Panc1 (cell line): ENCODE results near the gene BRD1. TPM values are rescaled to one million over a fixed set of nuclear protein-coding genes. Genes with fewer than 3 reads are reported as not detected.

Experiments
- ATAC-seq: fragments of 200-7000 bp; cut with Tn5 transposase; 2 replicates; pipeline ENCODE4 v1.9.1; 2020; ENCODE audit warnings: mild to moderate bottlenecking, moderate library complexity
- BruUV-seq: library from RNA; stranded (reverse); fragments of 400-500 nt; replicated peaks from 2 replicates; lab custom pipeline; 2021; lab: Mats Ljungman, UMichigan
- CTCF ChIA-PET: fragments of 300-600 bp; sonication (Branson Sonifier 250); formaldehyde crosslinking; loops from one replicate; lab custom pipeline; 2022; ENCODE audit warnings: antibody characterized with exemption; lab: Charles Lee
- POLR2A ChIA-PET: fragments of 300-600 bp; sonication (Branson Sonifier 250); formaldehyde crosslinking; loops from one replicate; lab custom pipeline; 2022; ENCODE audit warnings: antibody characterized with exemption; lab: Charles Lee
- DNase-seq: peaks from one replicate; pipeline ENCODE4 v3.0.0-alpha.2; 2010; ENCODE audit warnings: low read depth, low spot score
- H3K27ac ChIP-seq: 2 replicates; pipeline ENCODE4 v1.5.1; 2011; ENCODE audit warnings: mild to moderate bottlenecking, low read length, inconsistent platforms
- H3K27me3 ChIP-seq: fragments of 200-500 bp; sonication (Bioruptor generic); 2 replicates; pipeline ENCODE4 v1.6.0; 2014; ENCODE audit warnings: low read length, inconsistent platforms; ENCODE audit not compliant: control insufficient read depth, insufficient read depth
- H3K36me3 ChIP-seq: fragments of 200-500 bp; sonication (Bioruptor generic); 2 replicates; pipeline ENCODE4 v1.5.1; 2014; ENCODE audit warnings: inconsistent platforms, mild to moderate bottlenecking, low read length, moderate library complexity; ENCODE audit not compliant: control insufficient read depth, insufficient read depth
- H3K4me1 ChIP-seq: 2 replicates; pipeline ENCODE4 v1.5.1; 2011; ENCODE audit warnings: inconsistent platforms, mild to moderate bottlenecking, low read length, moderate library complexity; ENCODE audit not compliant: control insufficient read depth, insufficient read depth
- H3K4me3 ChIP-seq, 2 experiments: 2 replicates each; pipeline ENCODE4 v1.5.1; 2011 to 2012; ENCODE audit warnings: low read depth in 2 of 2, low read length in 2 of 2, mild to moderate bottlenecking in 2 of 2, inconsistent platforms in 1 of 2, moderate library complexity in 1 of 2
- H3K9me3 ChIP-seq: fragments of 200-500 bp; sonication (Bioruptor generic); 2 replicates; pipeline ENCODE4 v1.5.1; 2014; ENCODE audit warnings: low read depth, mild to moderate bottlenecking, inconsistent platforms, low read length, moderate library complexity; ENCODE audit not compliant: control insufficient read depth, insufficient read depth
- CTCF ChIP-seq: fragments of 450-650 bp; IDR thresholded peaks from 2 replicates; pipeline ENCODE4 v1.5.1; 2017; ENCODE audit warnings: mild to moderate bottlenecking
- POLR2AphosphoS5 ChIP-seq: IDR thresholded peaks from 2 replicates; pipeline ENCODE4 v1.6.1; 2012; ENCODE audit warnings: mild to moderate bottlenecking, low read depth, low read length, moderate library complexity
- REST ChIP-seq, 2 experiments: IDR thresholded peaks; 2 replicates each; pipeline ENCODE4 v1.6.1; 2011 to 2012; ENCODE audit warnings: low read depth in 2 of 2, control low read depth in 1 of 2, low read length in 1 of 2, mild to moderate bottlenecking in 1 of 2, moderate library complexity in 1 of 2; ENCODE audit not compliant: insufficient read depth in 1 of 2
- SIN3A ChIP-seq: IDR thresholded peaks from 2 replicates; pipeline ENCODE4 v1.6.1; 2012; ENCODE audit warnings: low read depth, mild to moderate bottlenecking, low read length, moderate library complexity, borderline replicate concordance; ENCODE audit not compliant: insufficient read depth
- TCF7L2 ChIP-seq: IDR thresholded peaks from 2 replicates; pipeline ENCODE4 v1.6.1; 2011; ENCODE audit warnings: mild to moderate bottlenecking, low read depth, low read length, inconsistent platforms
- in situ Hi-C: cut with HindIII; loops from 2 replicates; pipeline ENCODE4 v1.10.0; 2016; ENCODE audit warnings: low sequenced_read_pairs, low pct_unique_long_range_greater_than_20kb
- intact Hi-C: fragments of 100-400 bp; cut with micrococcal nuclease; formaldehyde crosslinking; loops from one replicate; pipeline ENCODE4 v1.10.0; 2022; ENCODE audit not compliant: unreplicated experiment
- total RNA-seq: library from RNA; stranded (reverse); gene quantifications from one replicate; pipeline ENCODE4 v1.2.1, GENCODE V29; 2021; ENCODE audit not compliant: unreplicated experiment

The BRD1 gene
- total RNA-seq, 1 experiment from 2014 or later = 24.0 TPM

GRCh38 chr22:49789289-49790141, 38.2 kb downstream of the BRD1 start:
- Histone ChIP-seq H3K36me3 (peaks cover under 1% of the 10 kb centered on the region; the same call in 1 of the 2 replicates), H3K27ac (no peak overlapping the region), H3K27me3 (no peaks in the 10 kb centered on the region), H3K9me3 (no peaks in the 10 kb centered on the region), H3K4me3 (no peak overlapping the region), H3K4me1 (no peaks in the 10 kb centered on the region)
- BruUV-seq = no TSS peak
- intact Hi-C loops (no loop called here), in situ Hi-C loops (no loop called here)
- TF ChIP-seq SIN3A (no peak), CTCF (no peak), POLR2AphosphoS5 (no peak), REST (IDR thresholded peaks at IDR 0.05; ENCODE audit: insufficient read depth in 1 of 2, low read depth in 2 of 2, low read length in 1 of 2) (no peak), TCF7L2 (no peak)
- CTCF ChIA-PET = no interaction called here
- ATAC-seq (no peak), DNase-seq (no peak)
- POLR2A ChIA-PET = no interaction called here

DNA sequence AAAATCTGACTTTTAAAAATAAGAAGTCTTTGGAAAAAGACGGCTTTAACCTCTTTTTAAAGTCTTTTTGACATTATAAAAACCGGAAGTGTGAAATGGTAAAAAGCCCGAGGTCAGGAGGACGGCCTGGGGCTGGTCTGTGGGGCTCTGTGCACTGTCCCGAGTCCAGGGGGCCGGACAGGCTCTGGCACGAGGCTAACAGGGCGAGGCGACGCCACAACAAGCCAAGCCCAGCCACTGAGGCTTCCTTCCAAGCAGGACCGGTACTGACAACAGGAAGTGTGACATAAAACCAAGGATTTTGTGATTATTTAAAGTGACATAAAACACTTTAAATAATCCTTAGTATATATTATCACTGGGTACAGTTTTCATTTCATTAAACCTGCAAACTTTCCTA, 39.2 kb downstream of the BRD1 start:
- DNase-seq (no peak), ATAC-seq (no peak)
- POLR2A ChIA-PET = no interaction called here
- H3K27me3 ChIP-seq = no peaks in the 10 kb centered on the region
- intact Hi-C loops = no loop called here
- H3K4me3 ChIP-seq = no peak overlapping the region
- no peaks in the 10 kb centered on the region for H3K4me1 ChIP-seq
- CTCF ChIA-PET = no interaction called here
- no peaks in the 10 kb centered on the region for H3K9me3 ChIP-seq
- in situ Hi-C loops = no loop called here
- no peaks in the 10 kb centered on the region; the same call in 1 of the 2 replicates for H3K36me3 ChIP-seq
- no TSS peak for BruUV-seq
- no peak overlapping the region for H3K27ac ChIP-seq
- TF ChIP-seq POLR2AphosphoS5 = no peak
- TF ChIP-seq SIN3A = no peak
- no peak for TF ChIP-seq TCF7L2
- TF ChIP-seq REST (IDR thresholded peaks at IDR 0.05; ENCODE audit: insufficient read depth in 1 of 2, low read depth in 2 of 2, low read length in 1 of 2) = no peak
- no peak for TF ChIP-seq CTCF
